AG09309 (cell line): ENCODE results near the gene SPDL1.
"Not testable (repeated sequence)": the region's sequence is repeated elsewhere in the genome, so short reads cannot be mapped to it uniquely, and the experiment has no call there.

Source experiments
- DNase-seq: peaks from one replicate; pipeline ENCODE4 v3.0.0-alpha.2; 2010; ENCODE audit warnings: low read depth
- H3K4me3 ChIP-seq: 2 replicates; pipeline ENCODE4 v1.5.1; 2011; ENCODE audit warnings: mild to moderate bottlenecking, low read depth, low read length, moderate library complexity; ENCODE audit not compliant: control insufficient read depth
- TF ChIP-seq, protein P1 (sequence below): IDR thresholded peaks from 2 replicates; pipeline ENCODE4 v1.5.1; 2011; ENCODE audit warnings: mild to moderate bottlenecking, low read depth, low read length, inconsistent platforms; ENCODE audit not compliant: insufficient read depth, control insufficient read depth; ENCODE audit errors: missing control alignments

The SPDL1 gene

DNA sequence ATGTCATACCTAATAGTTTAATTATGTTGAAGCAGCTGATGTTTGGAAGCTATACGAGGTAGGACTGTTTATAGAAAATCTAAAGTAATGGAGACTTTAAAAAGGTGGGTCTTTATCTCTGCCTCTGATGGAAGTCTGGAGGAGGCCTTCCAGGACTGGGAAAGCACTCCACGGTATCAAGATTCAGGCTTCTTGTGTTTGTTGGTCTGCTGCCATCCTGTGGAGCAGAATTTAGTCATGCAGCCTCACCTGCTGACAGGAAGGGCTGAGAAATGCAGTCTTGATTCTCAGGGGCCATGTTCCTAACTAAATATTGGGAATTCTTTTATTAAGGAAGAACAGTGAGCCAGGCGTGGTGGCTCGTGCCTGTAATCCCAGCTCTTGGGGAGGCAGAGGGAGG, 15.9 kb downstream of the SPDL1 start:
- TF ChIP-seq, protein P1, sequence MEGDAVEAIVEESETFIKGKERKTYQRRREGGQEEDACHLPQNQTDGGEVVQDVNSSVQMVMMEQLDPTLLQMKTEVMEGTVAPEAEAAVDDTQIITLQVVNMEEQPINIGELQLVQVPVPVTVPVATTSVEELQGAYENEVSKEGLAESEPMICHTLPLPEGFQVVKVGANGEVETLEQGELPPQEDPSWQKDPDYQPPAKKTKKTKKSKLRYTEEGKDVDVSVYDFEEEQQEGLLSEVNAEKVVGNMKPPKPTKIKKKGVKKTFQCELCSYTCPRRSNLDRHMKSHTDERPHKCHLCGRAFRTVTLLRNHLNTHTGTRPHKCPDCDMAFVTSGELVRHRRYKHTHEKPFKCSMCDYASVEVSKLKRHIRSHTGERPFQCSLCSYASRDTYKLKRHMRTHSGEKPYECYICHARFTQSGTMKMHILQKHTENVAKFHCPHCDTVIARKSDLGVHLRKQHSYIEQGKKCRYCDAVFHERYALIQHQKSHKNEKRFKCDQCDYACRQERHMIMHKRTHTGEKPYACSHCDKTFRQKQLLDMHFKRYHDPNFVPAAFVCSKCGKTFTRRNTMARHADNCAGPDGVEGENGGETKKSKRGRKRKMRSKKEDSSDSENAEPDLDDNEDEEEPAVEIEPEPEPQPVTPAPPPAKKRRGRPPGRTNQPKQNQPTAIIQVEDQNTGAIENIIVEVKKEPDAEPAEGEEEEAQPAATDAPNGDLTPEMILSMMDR, result no peak
- no peak overlapping the region for H3K4me3 ChIP-seq
- DNase-seq, result no peak

DNA sequence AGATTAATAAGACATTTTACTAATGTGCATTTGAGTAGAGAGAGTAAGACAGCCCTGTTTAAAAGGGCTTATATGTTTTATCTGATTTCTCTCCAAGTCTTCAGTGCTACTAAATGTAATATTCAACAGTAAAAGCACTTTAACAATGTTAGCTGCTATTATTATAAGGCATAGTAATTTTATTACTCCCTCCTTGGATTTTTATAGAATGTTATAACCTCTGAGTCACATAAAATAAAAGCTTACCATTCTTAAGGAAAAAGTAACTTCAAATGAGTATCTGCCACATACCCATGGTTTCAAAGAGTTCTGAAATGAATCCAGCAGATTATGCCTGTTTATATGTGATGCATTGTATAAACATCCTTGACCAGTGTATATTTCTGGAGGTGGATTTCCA, 19.0 kb downstream of the SPDL1 start:
- H3K4me3 ChIP-seq, result no peak overlapping the region
- TF ChIP-seq, protein P1, result no peak
- DNase-seq, result peak; percentile 61

DNA sequence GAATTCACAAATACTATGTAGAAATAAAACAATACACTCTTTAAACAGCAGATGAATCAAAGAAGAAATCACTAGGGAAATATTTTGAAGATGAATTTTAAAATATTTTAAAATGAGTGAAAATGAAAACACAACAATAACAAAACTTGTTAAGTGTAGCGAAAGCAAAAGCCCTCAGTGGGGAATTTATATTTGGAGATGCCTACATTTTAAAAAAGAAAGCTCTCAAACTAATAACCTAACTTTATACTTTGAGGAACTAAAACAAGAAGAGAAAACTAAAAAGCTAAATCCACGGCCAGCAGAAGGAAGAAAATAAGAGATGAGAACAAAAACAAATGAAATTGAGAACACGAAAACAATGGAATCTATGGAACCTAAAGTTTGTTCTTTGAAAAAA, 22.7 kb downstream of the SPDL1 start:
- TF ChIP-seq, protein P1, result no peak
- no peak for DNase-seq
- no peak overlapping the region for H3K4me3 ChIP-seq

DNA sequence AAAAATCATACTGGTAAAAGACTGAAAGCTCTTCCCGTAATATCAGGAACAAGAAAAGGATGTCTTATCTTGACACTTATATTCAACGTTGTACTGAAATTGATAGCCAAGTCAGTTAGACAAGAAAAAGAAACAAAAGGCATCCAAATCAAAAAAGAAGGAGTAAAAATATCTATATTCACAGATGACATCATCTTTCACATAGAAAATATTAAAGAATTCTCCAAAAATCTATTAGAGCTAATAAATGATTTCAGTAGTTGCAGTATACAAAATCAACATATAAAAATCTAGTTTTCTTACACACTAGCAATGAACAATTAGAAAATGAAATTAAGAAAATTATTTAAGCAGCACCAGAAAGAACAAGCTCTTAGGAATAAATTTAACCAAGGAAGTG, 24.3 kb downstream of the SPDL1 start:
- H3K4me3 ChIP-seq, result no peak overlapping the region
- DNase-seq, result no peak
- TF ChIP-seq, protein P1, result no peak

DNA sequence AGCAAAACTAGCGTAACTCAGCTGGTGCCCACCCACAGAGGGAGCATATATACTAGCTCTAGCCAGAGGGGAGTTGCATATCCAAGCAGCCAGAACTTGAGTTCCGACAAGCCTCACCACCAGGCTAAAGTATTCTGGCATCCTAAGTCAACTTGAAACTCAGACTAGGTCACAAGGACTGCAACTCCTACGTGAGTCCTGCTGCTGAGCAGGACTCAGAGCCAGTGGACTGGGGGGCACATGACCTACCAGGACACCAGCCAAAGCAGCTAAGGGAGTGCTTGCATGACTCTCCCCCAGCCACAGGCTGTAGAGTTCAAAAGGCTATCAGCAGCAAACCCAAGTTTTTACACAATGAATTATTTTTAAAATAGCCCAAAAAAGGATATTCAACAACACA, 26.1 kb downstream of the SPDL1 start:
- no peak overlapping the region for H3K4me3 ChIP-seq
- TF ChIP-seq, protein P1, result no peak
- DNase-seq, result no peak

DNA sequence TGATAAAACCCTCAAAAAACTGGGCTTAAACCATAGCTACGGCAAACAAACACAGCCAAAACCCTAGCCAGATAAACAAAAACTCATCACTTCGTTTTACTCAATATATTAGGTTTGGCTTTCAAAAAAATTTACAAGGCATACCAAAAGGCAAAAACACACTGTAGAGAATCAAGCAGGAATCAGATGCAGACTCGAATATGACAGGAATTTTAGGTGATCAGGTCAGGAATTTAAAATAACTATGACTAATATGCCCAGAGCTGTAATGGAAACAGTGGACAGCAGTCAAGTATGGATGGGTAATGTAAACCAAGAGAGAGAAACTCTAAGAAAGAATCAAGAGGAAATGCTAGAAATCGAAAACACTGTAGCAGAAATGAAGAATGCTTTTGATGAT, 27.0 kb downstream of the SPDL1 start:
- DNase-seq, result no peak
- TF ChIP-seq, protein P1, result no peak
- no peak overlapping the region for H3K4me3 ChIP-seq

DNA sequence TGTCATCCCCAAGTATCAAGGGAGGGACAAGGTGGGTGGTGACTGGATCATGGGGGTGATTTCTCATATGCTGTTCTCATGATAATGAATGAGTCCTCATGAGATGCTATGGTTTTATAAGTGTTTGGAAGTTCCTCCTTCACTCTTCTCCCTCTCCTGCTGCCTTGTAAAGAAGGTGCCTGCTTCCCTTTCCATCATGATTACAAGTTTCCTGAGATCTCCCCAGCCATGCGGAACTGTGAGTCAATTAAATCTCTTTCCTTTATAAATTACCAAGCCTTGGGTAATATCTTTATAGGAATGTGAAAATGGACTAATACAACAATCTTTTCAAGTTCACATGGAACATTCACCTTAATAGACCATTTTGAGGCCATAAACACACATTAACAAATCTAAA, 32.0 kb downstream of the SPDL1 start:
- no peak for DNase-seq
- H3K4me3 ChIP-seq, result no peak overlapping the region
- TF ChIP-seq, protein P1, result no peak

DNA sequence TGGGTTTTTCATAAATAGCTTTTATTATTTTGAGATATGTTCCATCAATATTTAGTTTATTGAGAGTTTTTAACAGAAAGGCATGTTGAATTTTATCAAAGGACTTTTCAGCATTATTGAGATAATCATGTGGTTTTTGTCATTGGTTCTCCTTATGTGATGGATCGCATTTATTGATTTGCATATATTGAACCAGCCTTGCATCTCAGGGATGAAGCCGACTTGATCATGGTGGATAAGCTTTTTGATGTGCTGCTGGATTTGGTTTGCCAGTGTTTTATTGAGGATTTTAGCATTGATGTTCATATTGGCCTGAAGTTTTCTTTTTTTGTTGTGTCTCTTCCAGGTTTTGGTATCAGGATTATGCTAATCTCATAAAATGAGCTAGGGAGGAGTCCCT, 40.7 kb downstream of the SPDL1 start:
- not testable (repeated sequence) for DNase-seq, H3K4me3 ChIP-seq
